ENCODE measurements around the gene GPR132.
A peak's percentile ranks its signal among the peaks of the same experiment; 100 is the strongest.

GPR132 gene

DNA sequence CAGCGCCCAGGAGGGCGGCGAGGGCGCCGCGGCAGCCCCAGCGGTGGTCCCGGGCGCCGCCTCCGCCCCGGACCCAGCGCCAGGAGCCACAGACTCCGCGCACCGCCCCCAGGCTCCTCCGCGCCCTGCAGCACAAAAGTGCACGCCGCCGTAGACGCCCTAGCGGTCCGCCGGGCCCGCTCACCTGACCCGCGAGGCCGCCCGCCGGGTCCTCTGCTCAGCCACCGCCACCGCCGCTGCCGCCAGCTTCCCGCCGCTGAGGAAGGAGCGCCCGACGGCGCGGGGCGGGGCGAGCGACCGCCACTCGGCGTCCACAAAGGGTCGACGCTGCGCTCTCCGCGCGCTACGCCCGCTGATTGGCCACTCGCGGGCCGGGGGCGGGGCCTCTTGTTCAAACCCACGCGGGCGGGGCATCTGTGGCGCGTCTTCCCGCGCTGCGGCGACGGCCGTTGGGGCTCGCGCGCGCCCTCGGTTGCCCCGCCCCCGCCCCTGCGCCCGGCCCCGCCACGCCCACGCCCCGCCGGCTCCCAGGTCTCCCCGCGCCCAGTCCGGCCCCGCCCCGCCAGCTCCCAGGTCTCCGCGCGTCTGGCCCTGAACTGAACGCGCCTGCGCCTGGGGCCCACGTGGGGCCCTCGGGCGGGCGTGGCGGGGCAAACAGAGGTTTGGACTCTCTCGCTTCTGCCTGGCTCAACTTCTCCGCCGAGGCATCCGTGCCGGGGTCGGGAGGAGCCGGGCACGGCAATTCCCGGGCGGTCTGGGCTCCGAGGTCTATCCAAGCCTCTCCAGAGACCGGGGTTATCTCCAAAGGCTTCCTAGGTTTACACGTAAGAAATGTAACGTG lies 44.2 kb downstream of the GPR132 start, which contains the start of gene CDCA4:
CDCA4 (minus strand) TSS at position 269 of the 841 bp plus-strand sequence. CDS start 9,154 bp downstream, outside the sequence.
- Histone ChIP-seq H3K27ac (replicated peaks) (peak within 1 kb of the TSS; percentile 85), H3K27me3 (ENCODE audit: insufficient read depth, poor library complexity, severe bottlenecking) (no peaks in the 10 kb centered on the region), H3K4me3 (replicated peaks; ENCODE audit: insufficient read depth, low read length) (peak within 1 kb of the TSS; percentile 77)
- TF ChIP-seq POLR2AphosphoS5 (IDR thresholded peaks at IDR 0.05; ENCODE audit: low read depth) (peak; percentile 76), REST (IDR thresholded peaks at IDR 0.05; ENCODE audit: insufficient replicate concordance, low read depth) (peak; percentile 43), GABPA (IDR thresholded peaks at IDR 0.05; ENCODE audit: low read depth) (no peak), SPI1 (IDR thresholded peaks at IDR 0.05; ENCODE audit: borderline replicate concordance, low read depth) (no peak)
- TF ChIP-seq, protein P1, sequence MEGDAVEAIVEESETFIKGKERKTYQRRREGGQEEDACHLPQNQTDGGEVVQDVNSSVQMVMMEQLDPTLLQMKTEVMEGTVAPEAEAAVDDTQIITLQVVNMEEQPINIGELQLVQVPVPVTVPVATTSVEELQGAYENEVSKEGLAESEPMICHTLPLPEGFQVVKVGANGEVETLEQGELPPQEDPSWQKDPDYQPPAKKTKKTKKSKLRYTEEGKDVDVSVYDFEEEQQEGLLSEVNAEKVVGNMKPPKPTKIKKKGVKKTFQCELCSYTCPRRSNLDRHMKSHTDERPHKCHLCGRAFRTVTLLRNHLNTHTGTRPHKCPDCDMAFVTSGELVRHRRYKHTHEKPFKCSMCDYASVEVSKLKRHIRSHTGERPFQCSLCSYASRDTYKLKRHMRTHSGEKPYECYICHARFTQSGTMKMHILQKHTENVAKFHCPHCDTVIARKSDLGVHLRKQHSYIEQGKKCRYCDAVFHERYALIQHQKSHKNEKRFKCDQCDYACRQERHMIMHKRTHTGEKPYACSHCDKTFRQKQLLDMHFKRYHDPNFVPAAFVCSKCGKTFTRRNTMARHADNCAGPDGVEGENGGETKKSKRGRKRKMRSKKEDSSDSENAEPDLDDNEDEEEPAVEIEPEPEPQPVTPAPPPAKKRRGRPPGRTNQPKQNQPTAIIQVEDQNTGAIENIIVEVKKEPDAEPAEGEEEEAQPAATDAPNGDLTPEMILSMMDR (IDR thresholded peaks at IDR 0.05; ENCODE audit: insufficient read depth, low read length), result no peak
- DNase-seq (ENCODE audit: low read depth in 1 of 2, low spot score in 1 of 2), result peak; percentile 90 to 95

DNA sequence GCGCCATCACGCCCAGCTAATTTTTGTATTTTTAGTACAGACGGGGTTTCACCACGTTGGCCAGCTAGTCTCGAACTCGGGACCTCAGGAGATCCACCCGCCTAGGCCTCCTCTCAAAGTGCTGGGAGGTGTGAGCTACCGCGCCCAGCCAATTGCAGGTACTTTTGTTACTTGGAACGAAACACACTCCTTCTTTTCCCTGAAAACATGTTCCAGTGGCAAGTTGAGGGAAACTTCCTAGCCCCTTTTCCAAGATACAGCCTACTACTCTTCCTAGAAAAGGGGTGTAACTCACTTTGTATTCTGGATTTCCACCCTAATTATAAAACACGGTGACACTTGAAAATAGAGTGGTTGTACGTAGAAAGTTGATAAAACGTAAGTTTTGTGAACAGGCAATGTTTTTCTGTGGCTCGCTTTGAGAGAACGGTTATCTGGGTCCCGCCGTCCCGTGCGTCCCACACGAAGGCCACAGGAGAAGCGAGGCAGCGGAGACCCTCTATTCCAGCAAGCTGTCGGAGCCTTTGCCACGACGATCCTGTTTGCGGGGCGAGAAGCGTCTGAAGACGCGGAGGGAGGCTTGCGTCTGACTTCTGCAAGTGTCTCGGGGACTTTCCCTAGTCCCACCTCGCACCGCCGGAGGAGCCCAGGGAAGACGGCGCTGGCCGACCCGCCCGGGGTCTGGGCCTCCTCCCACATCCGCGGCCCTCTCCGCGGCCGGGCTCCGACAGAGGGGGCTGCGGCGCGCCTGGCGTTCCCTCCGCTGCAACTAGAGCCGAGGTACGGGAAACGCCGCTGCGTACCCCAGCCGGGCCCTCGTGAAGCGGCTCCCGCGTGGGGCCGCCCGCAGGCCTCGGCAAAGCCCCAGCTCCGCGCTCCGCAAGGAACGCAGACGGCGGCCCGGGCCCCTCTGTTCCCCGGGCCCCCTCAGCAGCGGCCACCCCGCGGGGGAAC lies 45.1 kb downstream of the GPR132 start:
- peak overlapping the region; percentile 85 for H3K27ac ChIP-seq (replicated peaks)
- peak in 1 of 2 experiments; percentile 43 for DNase-seq (ENCODE audit: low read depth in 1 of 2, low spot score in 1 of 2)
- H3K4me3 ChIP-seq (replicated peaks; ENCODE audit: insufficient read depth, low read length), result peak overlapping the region; percentile 77
- TF ChIP-seq POLR2AphosphoS5 (IDR thresholded peaks at IDR 0.05; ENCODE audit: low read depth) (no peak), REST (IDR thresholded peaks at IDR 0.05; ENCODE audit: insufficient replicate concordance, low read depth) (no peak), SPI1 (IDR thresholded peaks at IDR 0.05; ENCODE audit: borderline replicate concordance, low read depth) (no peak), GABPA (IDR thresholded peaks at IDR 0.05; ENCODE audit: low read depth) (no peak)
- TF ChIP-seq, protein P1 (IDR thresholded peaks at IDR 0.05; ENCODE audit: insufficient read depth, low read length), result no peak
- no peaks in the 10 kb centered on the region for H3K27me3 ChIP-seq (ENCODE audit: insufficient read depth, poor library complexity, severe bottlenecking)

DNA sequence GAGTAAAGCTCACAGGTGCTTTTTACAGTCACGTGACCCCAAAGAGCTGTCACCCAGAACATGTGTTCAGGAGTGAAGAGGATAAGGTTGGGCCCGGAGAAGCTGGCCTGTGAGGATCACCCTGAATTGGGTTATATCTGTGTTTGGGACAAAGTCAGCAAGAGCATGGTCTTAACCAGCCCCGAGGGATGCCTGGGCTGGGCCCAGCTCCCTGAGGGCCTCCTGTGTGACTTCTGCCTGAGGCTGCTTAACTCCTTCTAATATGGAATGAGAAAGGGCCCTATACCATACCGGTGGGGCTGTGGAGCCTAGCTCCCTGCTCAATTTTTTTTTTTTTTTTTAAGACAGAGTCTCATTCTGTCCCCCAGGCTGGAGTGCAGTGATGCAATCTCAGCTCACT lies 46.8 kb downstream of the GPR132 start:
- Histone ChIP-seq H3K27ac (replicated peaks) (no peak overlapping the region), H3K27me3 (ENCODE audit: insufficient read depth, poor library complexity, severe bottlenecking) (no peaks in the 10 kb centered on the region), H3K4me3 (replicated peaks; ENCODE audit: insufficient read depth, low read length) (peak overlapping the region; percentile 0; the same call in 1 of the 2 replicates)
- DNase-seq (ENCODE audit: low read depth in 1 of 2, low spot score in 1 of 2), result no peak
- TF ChIP-seq, protein P1 (IDR thresholded peaks at IDR 0.05; ENCODE audit: insufficient read depth, low read length), result no peak
- no peak for TF ChIP-seq POLR2AphosphoS5 (IDR thresholded peaks at IDR 0.05; ENCODE audit: low read depth)
- TF ChIP-seq REST (IDR thresholded peaks at IDR 0.05; ENCODE audit: insufficient replicate concordance, low read depth), result no peak
- no peak for TF ChIP-seq SPI1 (IDR thresholded peaks at IDR 0.05; ENCODE audit: borderline replicate concordance, low read depth)
- TF ChIP-seq GABPA (IDR thresholded peaks at IDR 0.05; ENCODE audit: low read depth), result no peak

Data from HL-60 (cell line).